ENCODE measurements around the gene POMT1.

Gene POMT1

DNA sequence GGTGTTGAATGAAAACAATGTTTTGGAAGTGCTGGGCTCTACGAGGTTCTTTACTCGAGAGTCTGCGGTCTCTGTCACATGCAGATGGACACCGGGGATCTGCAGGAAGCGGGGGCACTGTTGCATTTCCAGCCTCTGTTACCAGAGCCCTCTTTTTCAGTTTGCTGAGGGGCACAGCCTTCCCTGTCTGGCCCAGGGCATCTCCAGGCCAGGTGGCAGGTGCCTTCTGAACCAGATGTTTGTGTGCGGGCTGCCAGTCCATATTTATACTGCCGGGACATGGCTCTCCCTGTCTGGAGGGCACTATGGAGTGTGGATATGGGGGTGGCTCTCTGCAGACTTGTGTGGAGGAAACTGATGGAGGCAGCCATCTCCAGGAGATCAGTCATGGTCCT lies 18.7 kb upstream of the POMT1 start:
- no peaks in the 10 kb centered on the region for H3K9me2 ChIP-seq (replicated peaks; ENCODE audit: control insufficient read depth, low read length)
- no peaks in the 10 kb centered on the region for H3K27me3 ChIP-seq (ENCODE audit: control insufficient read depth, low read length)
- H3K27ac ChIP-seq (ENCODE audit: low read depth, low read length) = no peak overlapping the region
- no peak overlapping the region for H3K4me3 ChIP-seq (ENCODE audit: low read length)
- no peak for TF ChIP-seq EZH2phosphoT487 (IDR thresholded peaks at IDR 0.05; ENCODE audit: borderline replicate concordance, low read length)
- TF ChIP-seq, protein P1, sequence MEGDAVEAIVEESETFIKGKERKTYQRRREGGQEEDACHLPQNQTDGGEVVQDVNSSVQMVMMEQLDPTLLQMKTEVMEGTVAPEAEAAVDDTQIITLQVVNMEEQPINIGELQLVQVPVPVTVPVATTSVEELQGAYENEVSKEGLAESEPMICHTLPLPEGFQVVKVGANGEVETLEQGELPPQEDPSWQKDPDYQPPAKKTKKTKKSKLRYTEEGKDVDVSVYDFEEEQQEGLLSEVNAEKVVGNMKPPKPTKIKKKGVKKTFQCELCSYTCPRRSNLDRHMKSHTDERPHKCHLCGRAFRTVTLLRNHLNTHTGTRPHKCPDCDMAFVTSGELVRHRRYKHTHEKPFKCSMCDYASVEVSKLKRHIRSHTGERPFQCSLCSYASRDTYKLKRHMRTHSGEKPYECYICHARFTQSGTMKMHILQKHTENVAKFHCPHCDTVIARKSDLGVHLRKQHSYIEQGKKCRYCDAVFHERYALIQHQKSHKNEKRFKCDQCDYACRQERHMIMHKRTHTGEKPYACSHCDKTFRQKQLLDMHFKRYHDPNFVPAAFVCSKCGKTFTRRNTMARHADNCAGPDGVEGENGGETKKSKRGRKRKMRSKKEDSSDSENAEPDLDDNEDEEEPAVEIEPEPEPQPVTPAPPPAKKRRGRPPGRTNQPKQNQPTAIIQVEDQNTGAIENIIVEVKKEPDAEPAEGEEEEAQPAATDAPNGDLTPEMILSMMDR (IDR thresholded peaks at IDR 0.05; ENCODE audit: low read depth, low read length, poor library complexity, severe bottlenecking) = no peak
- no peak overlapping the region for H3K4me2 ChIP-seq (ENCODE audit: low read length)
- H3K4me1 ChIP-seq (ENCODE audit: control insufficient read depth, low read length) = no peaks in the 10 kb centered on the region
- peaks cover 4% of the 10 kb centered on the region for H4K20me1 ChIP-seq (ENCODE audit: control insufficient read depth, insufficient read depth, low read depth, low read length)
- H3K9me3 ChIP-seq (ENCODE audit: control insufficient read depth, insufficient read depth, low read length) = no peaks in the 10 kb centered on the region
- H3K79me2 ChIP-seq (ENCODE audit: control insufficient read depth, low read length) = peaks cover 5% of the 10 kb centered on the region
- no peaks in the 10 kb centered on the region for H3F3A ChIP-seq (ENCODE audit: control insufficient read depth, insufficient read depth)
- H3K36me3 ChIP-seq (ENCODE audit: control insufficient read depth, low read length) = peaks cover 98% of the 10 kb centered on the region

DNA sequence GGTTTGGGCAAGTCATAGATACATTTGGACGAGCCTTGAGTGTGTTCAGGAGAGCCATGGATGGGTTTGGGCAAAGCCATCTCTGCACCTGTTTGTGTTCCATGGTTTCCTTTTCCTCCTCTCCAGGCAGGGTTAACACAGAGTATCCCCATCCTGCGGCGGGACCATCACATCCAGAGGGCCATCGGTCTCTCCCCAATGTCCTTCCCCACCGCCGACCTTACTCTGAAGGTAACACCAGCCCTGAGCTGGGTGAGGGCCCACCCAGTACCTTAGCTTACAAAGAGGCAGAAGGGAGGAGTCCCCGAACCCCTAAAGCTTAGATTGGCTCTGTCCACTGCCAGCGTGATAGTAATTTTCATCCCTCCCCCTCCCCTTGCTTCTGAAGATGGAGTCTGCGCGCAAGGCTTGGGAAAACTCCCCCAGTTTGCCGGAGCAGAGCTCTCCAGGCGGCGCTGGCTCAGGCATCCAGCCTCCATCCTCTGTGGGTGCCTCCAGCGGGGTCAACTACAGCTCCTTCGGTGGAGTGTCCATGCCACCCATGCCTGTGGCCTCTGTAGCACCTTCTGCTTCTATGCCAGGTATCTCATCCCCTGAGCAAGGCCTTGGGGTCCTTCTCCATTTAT lies 18.0 kb upstream of the POMT1 start:
- Histone ChIP-seq H3K4me1 (ENCODE audit: control insufficient read depth, low read length) (no peaks in the 10 kb centered on the region), H4K20me1 (ENCODE audit: control insufficient read depth, insufficient read depth, low read depth, low read length) (peaks cover 2% of the 10 kb centered on the region; the same call in 1 of the 2 replicates), H3K27ac (ENCODE audit: low read depth, low read length) (no peak overlapping the region), H3K27me3 (ENCODE audit: control insufficient read depth, low read length) (no peaks in the 10 kb centered on the region), H3K9me3 (ENCODE audit: control insufficient read depth, insufficient read depth, low read length) (no peaks in the 10 kb centered on the region), H3F3A (ENCODE audit: control insufficient read depth, insufficient read depth) (no peaks in the 10 kb centered on the region), H3K4me3 (ENCODE audit: low read length) (no peak overlapping the region), H3K36me3 (ENCODE audit: control insufficient read depth, low read length) (peaks cover 97% of the 10 kb centered on the region), H3K4me2 (ENCODE audit: low read length) (no peak overlapping the region), H3K9me2 (replicated peaks; ENCODE audit: control insufficient read depth, low read length) (no peaks in the 10 kb centered on the region), H3K79me2 (ENCODE audit: control insufficient read depth, low read length) (no peaks in the 10 kb centered on the region; the same call in 1 of the 2 replicates)
- TF ChIP-seq EZH2phosphoT487 (IDR thresholded peaks at IDR 0.05; ENCODE audit: borderline replicate concordance, low read length) = no peak
- TF ChIP-seq, protein P1 (IDR thresholded peaks at IDR 0.05; ENCODE audit: low read depth, low read length, poor library complexity, severe bottlenecking) = no peak

DNA sequence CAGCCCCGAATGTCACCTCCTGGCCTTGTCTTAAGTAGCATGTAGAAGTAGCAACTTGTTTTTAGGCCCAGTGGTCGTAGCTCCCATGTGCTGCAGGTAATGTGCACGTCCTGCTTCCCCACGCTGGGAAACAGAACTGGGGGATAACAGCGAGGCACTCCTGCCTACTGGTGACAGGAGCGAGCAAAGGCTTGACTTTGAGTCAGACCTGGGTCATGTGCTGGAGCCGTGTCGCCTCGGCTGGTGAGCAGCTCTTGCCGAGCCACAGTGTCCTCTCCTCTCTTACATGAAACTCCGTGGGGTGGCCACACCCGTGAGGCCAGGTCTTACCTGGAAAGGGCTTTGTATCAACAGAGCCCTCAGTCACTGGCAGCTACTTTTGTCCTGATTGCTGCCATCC lies 17.5 kb upstream of the POMT1 start:
- Histone ChIP-seq H3K4me3 (ENCODE audit: low read length) (no peak overlapping the region), H3K9me2 (replicated peaks; ENCODE audit: control insufficient read depth, low read length) (no peaks in the 10 kb centered on the region), H3K27ac (ENCODE audit: low read depth, low read length) (no peak overlapping the region), H3K9me3 (ENCODE audit: control insufficient read depth, insufficient read depth, low read length) (no peaks in the 10 kb centered on the region), H3K4me1 (ENCODE audit: control insufficient read depth, low read length) (no peaks in the 10 kb centered on the region), H3K36me3 (ENCODE audit: control insufficient read depth, low read length) (peaks cover 97% of the 10 kb centered on the region), H3K4me2 (ENCODE audit: low read length) (no peak overlapping the region), H3K27me3 (ENCODE audit: control insufficient read depth, low read length) (no peaks in the 10 kb centered on the region), H4K20me1 (ENCODE audit: control insufficient read depth, insufficient read depth, low read depth, low read length) (peaks cover 2% of the 10 kb centered on the region; the same call in 1 of the 2 replicates), H3F3A (ENCODE audit: control insufficient read depth, insufficient read depth) (no peaks in the 10 kb centered on the region), H3K79me2 (ENCODE audit: control insufficient read depth, low read length) (no peaks in the 10 kb centered on the region; the same call in 1 of the 2 replicates)
- TF ChIP-seq, protein P1 (IDR thresholded peaks at IDR 0.05; ENCODE audit: low read depth, low read length, poor library complexity, severe bottlenecking) = no peak
- TF ChIP-seq EZH2phosphoT487 (IDR thresholded peaks at IDR 0.05; ENCODE audit: borderline replicate concordance, low read length) = no peak

All from DOHH2 (cell line).